H9 (cell line): Measurements from ENCODE around the gene CYREN. TPM values are rescaled to one million over a fixed set of nuclear protein-coding genes. Genes with fewer than 3 reads are reported as not detected.

ENCODE experiments used
- DNase-seq: peaks from one replicate; pipeline ENCODE4 v3.0.0-alpha.2; 2017
- H2AFZ ChIP-seq: one replicate; pipeline ENCODE4 v1.6.1; 2013; ENCODE audit warnings: mild to moderate bottlenecking, low read length, control low read depth, moderate library complexity
- H2AK5ac ChIP-seq: 2 replicates; pipeline ENCODE4 v1.6.1; 2013; ENCODE audit warnings: low read length, control low read depth, mixed read lengths; ENCODE audit not compliant: insufficient read length
- H2BK120ac ChIP-seq: one replicate; pipeline ENCODE4 v1.6.1; 2013; ENCODE audit warnings: low read depth, mild to moderate bottlenecking, low read length, control low read depth, inconsistent platforms; ENCODE audit not compliant: poor library complexity, severe bottlenecking
- H2BK12ac ChIP-seq: 2 replicates; pipeline ENCODE4 v1.6.1; 2013; ENCODE audit warnings: low read length, control low read depth, mixed read lengths, low read depth; ENCODE audit not compliant: insufficient read length
- H2BK15ac ChIP-seq: 2 replicates; pipeline ENCODE4 v1.6.1; 2013; ENCODE audit warnings: low read depth, low read length, control low read depth
- H2BK20ac ChIP-seq: one replicate; pipeline ENCODE4 v1.6.1; 2013; ENCODE audit warnings: low read depth, mild to moderate bottlenecking, low read length, control low read depth, inconsistent platforms; ENCODE audit not compliant: poor library complexity, severe bottlenecking
- H2BK5ac ChIP-seq: 2 replicates; pipeline ENCODE4 v1.6.1; 2013; ENCODE audit warnings: low read length, control low read depth, mixed read lengths; ENCODE audit not compliant: insufficient read length
- H3K14ac ChIP-seq: 2 replicates; pipeline ENCODE4 v1.6.1; 2013; ENCODE audit warnings: low read length, control low read depth; ENCODE audit not compliant: insufficient read depth
- H3K18ac ChIP-seq: 2 replicates; pipeline ENCODE4 v1.6.1; 2013; ENCODE audit warnings: low read depth, mild to moderate bottlenecking, mixed read lengths, low read length, control low read depth; ENCODE audit not compliant: insufficient read length
- H3K23ac ChIP-seq: 2 replicates; pipeline ENCODE4 v1.6.1; 2013; ENCODE audit warnings: low read length, control low read depth, mixed read lengths, low read depth; ENCODE audit not compliant: insufficient read length
- H3K23me2 ChIP-seq: 2 replicates; pipeline ENCODE4 v1.6.1; 2013; ENCODE audit warnings: low read depth, mild to moderate bottlenecking, mixed read lengths, low read length, control low read depth; ENCODE audit not compliant: insufficient read length, poor library complexity, severe bottlenecking
- H3K27ac ChIP-seq: 2 replicates; pipeline ENCODE4 v1.5.1; 2013; ENCODE audit warnings: low read length, control low read depth, mixed read lengths, low read depth; ENCODE audit not compliant: insufficient read length
- H3K27me3 ChIP-seq: 2 replicates; pipeline ENCODE4 v1.6.1; 2013; ENCODE audit warnings: low read length, control low read depth, inconsistent platforms; ENCODE audit not compliant: insufficient read depth
- H3K4ac ChIP-seq: 2 replicates; pipeline ENCODE4 v1.6.1; 2013; ENCODE audit warnings: low read depth, mild to moderate bottlenecking, control low read depth, inconsistent platforms, low read length, moderate library complexity
- H3K4me1 ChIP-seq: 2 replicates; pipeline ENCODE4 v1.6.1; 2013; ENCODE audit warnings: low read length, control low read depth, inconsistent platforms; ENCODE audit not compliant: insufficient read depth
- H3K4me2 ChIP-seq: 2 replicates; pipeline ENCODE4 v1.6.1; 2013; ENCODE audit warnings: low read length, control low read depth, mixed read lengths; ENCODE audit not compliant: insufficient read length, insufficient read depth
- H3K56ac ChIP-seq: 2 replicates; pipeline ENCODE4 v1.6.1; 2013; ENCODE audit warnings: low read depth, mild to moderate bottlenecking, mixed read lengths, low read length, control low read depth; ENCODE audit not compliant: insufficient read length
- H3K79me1 ChIP-seq: 2 replicates; pipeline ENCODE4 v1.6.1; 2013; ENCODE audit warnings: low read depth, mild to moderate bottlenecking, moderate library complexity, low read length, control low read depth, inconsistent platforms; ENCODE audit not compliant: insufficient read depth, poor library complexity, severe bottlenecking
- H3K79me2 ChIP-seq: 2 replicates; pipeline ENCODE4 v1.6.1; 2013; ENCODE audit warnings: low read length, control low read depth, inconsistent platforms; ENCODE audit not compliant: insufficient read depth
- H3K9ac ChIP-seq: 2 replicates; pipeline ENCODE4 v1.6.1; 2013; ENCODE audit warnings: low read length, control low read depth, mixed read lengths; ENCODE audit not compliant: insufficient read length; ENCODE audit errors: extremely low read depth
- H3K9me3 ChIP-seq: one replicate; pipeline ENCODE4 v1.6.1; 2013; ENCODE audit warnings: low read depth, low read length, inconsistent platforms; ENCODE audit not compliant: control insufficient read depth
- H3T11ph ChIP-seq: one replicate; pipeline ENCODE4 v1.6.1; 2013; ENCODE audit warnings: mild to moderate bottlenecking, low read length, control low read depth, inconsistent platforms
- H4K20me1 ChIP-seq: one replicate; pipeline ENCODE4 v1.6.1; 2013; ENCODE audit not compliant: control insufficient read depth, insufficient read length, insufficient read depth
- H4K5ac ChIP-seq: 2 replicates; pipeline ENCODE4 v1.6.1; 2013; ENCODE audit warnings: low read depth, mild to moderate bottlenecking, mixed read lengths, low read length, control low read depth; ENCODE audit not compliant: insufficient read length
- H4K8ac ChIP-seq: replicated peaks from 2 replicates; pipeline ENCODE4 v1.6.1; 2013; ENCODE audit warnings: low read length, control low read depth, mixed read lengths, low read depth; ENCODE audit not compliant: insufficient read length
- H4K91ac ChIP-seq: 2 replicates; pipeline ENCODE4 v1.6.1; 2013; ENCODE audit warnings: low read depth, mild to moderate bottlenecking, moderate library complexity, mixed read lengths, low read length, control low read depth; ENCODE audit not compliant: insufficient read length
- H3K27ac Mint-ChIP-seq, 3 experiments: 2 replicates in 2 of 3; 3 replicates in 1 of 3; pipeline ENCODE4 v1.8.0; 2020 to 2021; ENCODE audit warnings: mixed read lengths in 3 of 3, mild to moderate bottlenecking in 1 of 3, moderate library complexity in 1 of 3
- H3K27me3 Mint-ChIP-seq: 2 replicates; pipeline ENCODE4 v1.8.0; 2021; ENCODE audit warnings: low read depth, mild to moderate bottlenecking, moderate library complexity, mixed read lengths
- H3K36me3 Mint-ChIP-seq, 3 experiments: 2 replicates in 2 of 3; 3 replicates in 1 of 3; pipeline ENCODE4 v1.8.0; 2020 to 2021; ENCODE audit warnings: low read depth in 3 of 3, mixed read lengths in 3 of 3; ENCODE audit not compliant: insufficient read depth in 1 of 3
- H3K4me1 Mint-ChIP-seq, 2 experiments: 2 replicates each; pipeline ENCODE4 v1.8.0; 2020; ENCODE audit warnings: mixed read lengths in 2 of 2
- H3K4me3 Mint-ChIP-seq, 2 experiments: 2 replicates in 1 of 2; 3 replicates in 1 of 2; pipeline ENCODE4 v1.8.0; 2020 to 2021; ENCODE audit warnings: mild to moderate bottlenecking in 2 of 2, mixed read lengths in 2 of 2, moderate library complexity in 1 of 2
- H3K9me3 Mint-ChIP-seq, 2 experiments: 2 replicates in 1 of 2; 3 replicates in 1 of 2; pipeline ENCODE4 v1.8.0; 2020; ENCODE audit warnings: mild to moderate bottlenecking in 2 of 2, mixed read lengths in 2 of 2, moderate library complexity in 1 of 2
- WGBS: extraction: QIAGEN DNeasy Blood & Tissue Kit; methylation state at CpG from one replicate; pipeline ENCODE4 v1.1.7; 2013; ENCODE audit warnings: missing lambda C conversion rate, low lambda C conversion rate, mixed read lengths; ENCODE audit not compliant: insufficient read length; ENCODE audit errors: extremely low coverage; 5-methylcytosine and 5-hydroxymethylcytosine counted together
- total RNA-seq: library from RNA; stranded (reverse); gene quantifications from 2 replicates; pipeline ENCODE4 v1.2.1, GENCODE V29; 2021
- TF ChIP-seq, protein P1 (sequence below): fragments of 200-600 bp; sonication (generic); conservative IDR thresholded peaks from 3 replicates; pipeline ENCODE4 v1.8.0; 2021; ENCODE audit warnings: antibody characterized with exemption, mild to moderate bottlenecking

Gene CYREN
- total RNA-seq, 1 experiment from 2014 or later, result 72.0 TPM

GRCh38 chr7:135165862-135166261, 4.6 kb downstream of the CYREN start:
- peaks cover 8% of the 10 kb centered on the region for H3K23me2 ChIP-seq
- no peak overlapping the region for H3K4ac ChIP-seq
- Mint-ChIP-seq H3K27ac (no peak overlapping the region), H3K9me3 (peaks cover 22 to 28% of the 10 kb centered on the region in 2 experiments), H3K4me3 (no peak overlapping the region), H3K36me3 (peaks cover 70 to 81% (median 80%) of the 10 kb centered on the region in 3 experiments), H3K4me1 (peaks cover 20 to 22% of the 10 kb centered on the region in 2 experiments), H3K27me3 (no peaks in the 10 kb centered on the region)
- H2BK5ac ChIP-seq, result no peak overlapping the region
- 0 out of 2 replicates have a peak, but pooled peaks cover 2% of the 10 kb centered on the region for H3K4me1 ChIP-seq
- no peak overlapping the region for H3K4me2 ChIP-seq
- WGBS, result no CpG with 5 or more reads among the region's 4 CpGs
- no peak overlapping the region for H4K91ac ChIP-seq
- H3K27ac ChIP-seq, result no peak overlapping the region
- H3K23ac ChIP-seq, result no peak overlapping the region
- H2BK20ac ChIP-seq, result no peak overlapping the region
- no peak overlapping the region for H3K14ac ChIP-seq
- no peak overlapping the region for H3T11ph ChIP-seq
- H3K9me3 ChIP-seq, result no peaks in the 10 kb centered on the region
- no peak overlapping the region for H2BK15ac ChIP-seq
- no peak for DNase-seq
- no peak overlapping the region for H4K8ac ChIP-seq
- H2BK12ac ChIP-seq, result no peak overlapping the region
- H3K18ac ChIP-seq, result no peak overlapping the region
- H3K9ac ChIP-seq, result no peak overlapping the region
- H3K56ac ChIP-seq, result no peak overlapping the region
- no peaks in the 10 kb centered on the region for H3K27me3 ChIP-seq
- no peak overlapping the region for H4K5ac ChIP-seq
- H2BK120ac ChIP-seq, result no peak overlapping the region
- no peak overlapping the region for H2AK5ac ChIP-seq
- no peak overlapping the region for H2AFZ ChIP-seq
- TF ChIP-seq, protein P1, sequence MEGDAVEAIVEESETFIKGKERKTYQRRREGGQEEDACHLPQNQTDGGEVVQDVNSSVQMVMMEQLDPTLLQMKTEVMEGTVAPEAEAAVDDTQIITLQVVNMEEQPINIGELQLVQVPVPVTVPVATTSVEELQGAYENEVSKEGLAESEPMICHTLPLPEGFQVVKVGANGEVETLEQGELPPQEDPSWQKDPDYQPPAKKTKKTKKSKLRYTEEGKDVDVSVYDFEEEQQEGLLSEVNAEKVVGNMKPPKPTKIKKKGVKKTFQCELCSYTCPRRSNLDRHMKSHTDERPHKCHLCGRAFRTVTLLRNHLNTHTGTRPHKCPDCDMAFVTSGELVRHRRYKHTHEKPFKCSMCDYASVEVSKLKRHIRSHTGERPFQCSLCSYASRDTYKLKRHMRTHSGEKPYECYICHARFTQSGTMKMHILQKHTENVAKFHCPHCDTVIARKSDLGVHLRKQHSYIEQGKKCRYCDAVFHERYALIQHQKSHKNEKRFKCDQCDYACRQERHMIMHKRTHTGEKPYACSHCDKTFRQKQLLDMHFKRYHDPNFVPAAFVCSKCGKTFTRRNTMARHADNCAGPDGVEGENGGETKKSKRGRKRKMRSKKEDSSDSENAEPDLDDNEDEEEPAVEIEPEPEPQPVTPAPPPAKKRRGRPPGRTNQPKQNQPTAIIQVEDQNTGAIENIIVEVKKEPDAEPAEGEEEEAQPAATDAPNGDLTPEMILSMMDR, result no peak
- H3K79me2 ChIP-seq, result no peaks in the 10 kb centered on the region; the same call in 1 of the 2 replicates
- no peaks in the 10 kb centered on the region for H3K79me1 ChIP-seq
- H4K20me1 ChIP-seq, result no peaks in the 10 kb centered on the region
